ENCODE measurements around the gene KCMF1. TPM values are rescaled to one million over a fixed set of nuclear protein-coding genes. Genes with fewer than 3 reads are reported as not detected.

Gene KCMF1
- total and polyA plus RNA-seq, 2 of the 13 experiments (the other 11 are each of a cell fraction or from before 2014, with no cell fraction given) = 62.1 to 116 TPM

GRCh38 chr2:84958135-84959059 lies 12.6 kb upstream of the KCMF1 start (continued):
- TF ChIP-seq ELF1 (CRISPR knock-in tag; IDR thresholded peaks at IDR 0.05) (no peak), GATAD1 (CRISPR knock-in tag; IDR thresholded peaks at IDR 0.05) (no peak), TIGD3 (CRISPR knock-in tag; IDR thresholded peaks at IDR 0.05; ENCODE audit: borderline replicate concordance) (no peak), ZNF781 (CRISPR knock-in tag; IDR thresholded peaks at IDR 0.05; ENCODE audit: borderline replicate concordance, not compliant biosample characterization) (no peak), CREB1 (IDR thresholded peaks at IDR 0.05) (no peak), CREB1 (CRISPR knock-in tag; IDR thresholded peaks at IDR 0.05) (0 out of 2 replicates have a peak, but pooled peaks have one; percentile 35), MAFF (IDR thresholded peaks at IDR 0.05; ENCODE audit: low read depth, low read length) (peak; percentile 55), THRA (CRISPR knock-in tag; IDR thresholded peaks at IDR 0.05; ENCODE audit: borderline replicate concordance) (no peak), ZNF276 (CRISPR knock-in tag; IDR thresholded peaks at IDR 0.05; ENCODE audit: low read depth) (no peak), DBP (CRISPR knock-in tag; IDR thresholded peaks at IDR 0.05; ENCODE audit: not compliant biosample characterization) (no peak), NR3C1 (CRISPR knock-in tag; IDR thresholded peaks at IDR 0.05) (no peak), ZNF891 (CRISPR knock-in tag; IDR thresholded peaks at IDR 0.05) (no peak), MEF2D (CRISPR knock-in tag; IDR thresholded peaks at IDR 0.05) (no peak), FOXP4 (CRISPR knock-in tag; IDR thresholded peaks at IDR 0.05) (no peak), ZSCAN5A (CRISPR knock-in tag; IDR thresholded peaks at IDR 0.05; ENCODE audit: borderline replicate concordance) (no peak), ZNF430 (CRISPR knock-in tag; IDR thresholded peaks at IDR 0.05) (no peak)
